Upper lobe of right lung (tissue), 1 donor: ENCODE results near the gene KCNQ1OT1. TPM values are rescaled to one million over a fixed set of nuclear protein-coding genes. Genes with fewer than 3 reads are reported as not detected.

Experiments used
- ATAC-seq: fragments of 200-7000 bp; cut with Tn5 transposase; one replicate; pipeline ENCODE4 v1.9.1; 2020; ENCODE audit warnings: mild to moderate bottlenecking, moderate library complexity
- DNase-seq: peaks from one replicate; pipeline ENCODE4 v3.0.0-alpha.2; 2020
- H3K27ac ChIP-seq: fragments of 200-600 bp; one replicate; pipeline ENCODE4 v1.8.0; 2022
- H3K27me3 ChIP-seq: fragments of 200-600 bp; one replicate; pipeline ENCODE4 v1.8.0; 2022; ENCODE audit warnings: mild to moderate bottlenecking
- H3K36me3 ChIP-seq: fragments of 200-600 bp; one replicate; pipeline ENCODE4 v1.8.0; 2022
- H3K4me1 ChIP-seq: fragments of 200-600 bp; one replicate; pipeline ENCODE4 v1.8.0; 2022
- H3K4me3 ChIP-seq: fragments of 200-600 bp; one replicate; pipeline ENCODE4 v1.8.0; 2022; ENCODE audit warnings: mild to moderate bottlenecking
- H3K9me3 ChIP-seq: fragments of 200-600 bp; one replicate; pipeline ENCODE4 v1.8.0; 2022
- CTCF ChIP-seq: fragments of 200-600 bp; IDR thresholded peaks from one replicate; pipeline ENCODE4 v1.8.0; 2022; ENCODE audit warnings: antibody characterized with exemption
- intact Hi-C: fragments of 100-400 bp; cut with DNase I; formaldehyde crosslinking; loops from one replicate; pipeline ENCODE4 v1.11.0; 2022
- total RNA-seq: library from RNA; stranded (reverse); fragmentation: NEBNext Ultra II Directional; extraction: Animal tissue kit (Norgen Biotek cat#: 25700); gene quantifications from one replicate; pipeline ENCODE4 v1.2.1, GENCODE V29; 2021
- donor health status: DM: no; HTN: yes; CAD: no; lungs with severe emphysema.

Gene KCNQ1OT1
- total RNA-seq, 1 donor from 2014 or later = 2.0 TPM

GRCh38 chr11:2730272-2731129 is 30.7 kb upstream of the KCNQ1OT1 start:
- H3K4me1 ChIP-seq = no peaks in the 10 kb centered on the region
- H3K36me3 ChIP-seq = no peaks in the 10 kb centered on the region
- no peak overlapping the region for H3K4me3 ChIP-seq
- H3K27ac ChIP-seq = no peak overlapping the region
- H3K27me3 ChIP-seq = no peaks in the 10 kb centered on the region
- no peaks in the 10 kb centered on the region for H3K9me3 ChIP-seq
- intact Hi-C loops = no loop called here
- ATAC-seq (no peak), DNase-seq (no peak)
- no peak for TF ChIP-seq CTCF

GRCh38 chr11:2729841-2730240 is 30.0 kb upstream of the KCNQ1OT1 start:
- no peak overlapping the region for H3K4me3 ChIP-seq
- no peak for TF ChIP-seq CTCF
- H3K9me3 ChIP-seq = no peaks in the 10 kb centered on the region
- H3K27me3 ChIP-seq = no peaks in the 10 kb centered on the region
- H3K4me1 ChIP-seq = no peaks in the 10 kb centered on the region
- DNase-seq = no peak
- no peaks in the 10 kb centered on the region for H3K36me3 ChIP-seq
- intact Hi-C loops = no loop called here
- ATAC-seq = no peak
- H3K27ac ChIP-seq = no peak overlapping the region

GRCh38 chr11:2728663-2729332 is 29.0 kb upstream of the KCNQ1OT1 start:
- no peak for ATAC-seq
- intact Hi-C loops = no loop called here
- Histone ChIP-seq H3K36me3 (no peaks in the 10 kb centered on the region), H3K27me3 (no peaks in the 10 kb centered on the region), H3K4me1 (no peaks in the 10 kb centered on the region), H3K9me3 (no peaks in the 10 kb centered on the region), H3K4me3 (no peak overlapping the region), H3K27ac (no peak overlapping the region)
- TF ChIP-seq CTCF = no peak
- DNase-seq = no peak

GRCh38 chr11:2728128-2728662 is 28.4 kb upstream of the KCNQ1OT1 start:
- Histone ChIP-seq H3K4me1 (no peaks in the 10 kb centered on the region), H3K9me3 (no peaks in the 10 kb centered on the region), H3K27ac (no peak overlapping the region), H3K27me3 (no peaks in the 10 kb centered on the region), H3K36me3 (no peaks in the 10 kb centered on the region), H3K4me3 (no peak overlapping the region)
- no peak for TF ChIP-seq CTCF
- DNase-seq (no peak), ATAC-seq (no peak)
- intact Hi-C loops = no loop called here

- no peak for ATAC-seq
- Histone ChIP-seq H3K27me3 (no peaks in the 10 kb centered on the region), H3K9me3 (no peaks in the 10 kb centered on the region), H3K27ac (no peak overlapping the region), H3K36me3 (no peaks in the 10 kb centered on the region), H3K4me1 (no peaks in the 10 kb centered on the region), H3K4me3 (no peak overlapping the region)
- no peak for DNase-seq
- no peak for TF ChIP-seq CTCF
- intact Hi-C loops = no loop called here
Measured at GRCh38 chr11:2726964-2727363, 27.2 kb upstream of the KCNQ1OT1 start.
